NT2/D1 (cell line): ENCODE results near the gene KANK3.
"Not testable (repeated sequence)": the region's sequence is repeated elsewhere in the genome, so short reads cannot be mapped to it uniquely, and the experiment has no call there.

Source experiments
- SUZ12 ChIP-seq: IDR thresholded peaks from 2 replicates; pipeline ENCODE4 v1.6.1; 2011; ENCODE audit not compliant: insufficient read length, insufficient read depth; ENCODE audit errors: extremely low read depth
- YY1 ChIP-seq: IDR thresholded peaks from 2 replicates; pipeline ENCODE4 v1.6.1; 2011; ENCODE audit not compliant: insufficient read length, insufficient read depth

- TF ChIP-seq SUZ12, YY1: not testable (repeated sequence)
These were observed 32.7 kb upstream of the KANK3 start for GRCh38 chr19:8375766-8376165.
